RCC 7860 (cell line): ENCODE results near the gene D2HGDH.
"Not testable (repeated sequence)": the region's sequence is repeated elsewhere in the genome, so short reads cannot be mapped to it uniquely, and the experiment has no call there.

Source experiments
- DNase-seq: peaks from one replicate; pipeline ENCODE4 v3.0.0-alpha.2; 2015; ENCODE audit warnings: low spot score
- FAIRE-seq: peaks from 2 replicates; lab custom pipeline; 2012; peaks lifted over from hg19 to GRCh38; lab: Jason Lieb, UNC

Gene D2HGDH

GRCh38 chr2:241748468-241749256, 14.2 kb downstream of the D2HGDH start:
- no peak for FAIRE-seq
- no peak for DNase-seq

DNA sequence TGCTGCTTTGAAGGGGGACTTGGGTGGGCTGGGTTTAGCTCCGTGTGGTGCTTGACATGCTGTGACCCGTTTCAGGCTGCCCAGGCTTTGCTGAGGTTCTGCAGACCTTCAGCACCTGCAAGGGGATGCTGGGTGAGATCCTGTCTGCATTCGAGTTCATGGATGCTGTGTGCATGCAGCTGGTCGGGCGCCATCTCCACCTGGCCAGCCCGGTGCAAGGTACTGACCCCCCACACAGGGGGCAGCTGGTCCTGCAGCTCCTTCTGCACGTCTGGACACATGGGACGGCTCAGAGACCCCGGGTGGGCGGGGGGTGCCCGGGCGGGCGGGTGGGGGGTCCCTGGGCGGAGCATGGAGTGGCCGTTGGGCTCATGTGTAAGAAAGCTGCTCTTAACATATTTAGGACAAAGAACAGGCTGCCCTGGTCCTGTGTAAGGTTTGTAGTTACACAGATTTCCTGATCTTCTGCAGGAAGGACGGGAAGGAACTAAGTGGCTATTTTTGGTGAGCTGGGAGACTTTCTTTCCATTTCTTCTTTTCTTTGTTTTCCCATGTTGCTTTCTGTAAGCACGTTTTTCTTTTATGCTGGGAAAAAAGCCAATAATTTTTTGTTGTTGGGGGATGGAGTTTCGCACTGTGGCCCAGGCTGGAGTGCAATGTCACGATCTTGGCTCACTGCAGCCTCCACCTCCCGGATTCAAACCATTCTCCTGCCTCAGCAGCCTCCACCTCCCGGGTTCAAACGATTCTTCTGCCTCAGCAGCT, 15.8 kb downstream of the D2HGDH start:
- FAIRE-seq (no peak), DNase-seq (no peak)

- no peak for DNase-seq
- FAIRE-seq = no peak
Measured at GRCh38 chr2:241751152-241751551, 16.7 kb downstream of the D2HGDH start.

DNA sequence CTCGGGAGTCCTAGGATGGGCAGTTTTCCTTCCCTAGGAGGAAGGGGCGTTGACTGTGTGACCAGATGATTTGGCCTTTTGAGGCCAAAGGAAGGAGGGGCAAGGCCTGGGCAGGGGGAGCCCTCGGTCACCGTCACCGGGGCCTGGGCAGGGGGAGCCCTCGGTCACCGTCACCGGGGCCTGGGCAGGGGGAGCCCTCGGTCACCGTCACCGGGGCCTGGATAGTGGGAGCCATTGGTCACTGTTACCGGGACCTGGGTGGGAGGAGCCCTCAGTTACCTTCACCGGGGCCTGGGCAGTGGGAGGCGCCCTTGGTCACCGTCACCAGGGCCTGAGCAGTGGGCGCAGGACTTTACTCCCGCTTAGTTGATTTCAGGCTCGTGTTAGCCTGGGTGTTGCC, 17.3 kb downstream of the D2HGDH start:
- DNase-seq (no peak), FAIRE-seq (no peak)

DNA sequence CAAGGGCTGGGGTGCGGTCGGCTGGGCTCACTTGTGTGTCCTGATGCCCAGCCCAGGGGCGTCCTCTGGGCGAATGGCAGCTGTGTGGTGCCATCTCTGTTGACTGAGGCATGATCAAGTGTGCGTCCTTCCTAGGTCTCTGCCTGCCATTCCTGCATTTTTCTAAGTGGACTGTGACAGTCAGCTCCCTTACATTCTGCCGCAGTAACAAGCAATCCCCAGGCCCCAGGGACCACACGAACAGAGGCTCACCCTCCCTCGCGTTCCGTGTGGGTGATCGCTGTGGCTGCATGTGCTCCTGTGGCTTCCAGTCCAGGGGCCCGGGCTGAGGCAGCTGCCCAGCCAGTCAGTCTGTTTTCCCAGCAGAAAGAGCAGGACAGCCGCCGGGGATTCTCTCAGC, 17.8 kb downstream of the D2HGDH start:
- DNase-seq (no peak), FAIRE-seq (no peak)

GRCh38 chr2:241752689-241753276, 18.4 kb downstream of the D2HGDH start:
- FAIRE-seq (no peak), DNase-seq (no peak)

- DNase-seq (no peak), FAIRE-seq (no peak)
Measured at GRCh38 chr2:241753493-241753892, 19.1 kb downstream of the D2HGDH start.

DNA sequence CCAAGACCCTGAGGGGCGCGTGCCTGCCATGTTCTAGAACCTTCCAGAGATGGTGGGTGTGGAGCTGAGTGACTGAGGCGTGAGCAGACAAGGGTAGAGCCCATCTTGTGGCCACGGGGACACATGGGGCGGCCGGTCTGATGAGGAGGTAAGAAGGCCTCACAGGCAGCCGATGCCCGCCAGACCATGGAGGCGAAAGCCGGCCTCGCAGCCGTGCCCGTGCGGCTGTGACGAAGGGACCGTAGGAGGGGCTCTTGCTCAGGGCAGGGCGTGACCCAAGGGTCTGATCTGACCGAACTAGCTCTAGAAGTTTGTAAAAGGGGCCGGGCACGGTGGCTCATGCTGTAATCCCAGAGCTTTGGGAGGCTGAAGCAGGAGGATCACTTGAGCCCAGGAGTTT, 19.6 kb downstream of the D2HGDH start:
- DNase-seq = no peak
- no peak for FAIRE-seq

GRCh38 chr2:241755166-241755565, 20.7 kb downstream of the D2HGDH start:
- FAIRE-seq = no peak
- no peak for DNase-seq

DNA sequence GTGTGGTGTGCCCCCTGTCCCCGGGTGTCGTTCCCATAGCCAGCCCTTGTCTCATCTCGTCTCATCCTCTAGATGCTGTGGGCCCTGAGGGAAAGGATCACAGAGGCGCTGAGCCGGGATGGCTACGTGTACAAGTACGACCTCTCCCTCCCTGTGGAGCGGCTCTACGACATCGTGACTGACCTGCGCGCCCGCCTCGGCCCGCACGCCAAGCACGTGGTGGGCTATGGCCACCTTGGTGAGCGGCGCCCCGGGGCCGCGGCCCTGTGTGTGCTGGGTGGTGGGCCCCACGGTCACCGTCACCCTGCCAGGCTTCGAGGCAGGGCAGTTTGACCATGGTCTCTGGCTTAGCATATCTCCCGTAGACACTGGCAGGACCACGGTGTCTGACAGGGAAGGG, 21.3 kb downstream of the D2HGDH start:
- DNase-seq (no peak), FAIRE-seq (no peak)

DNA sequence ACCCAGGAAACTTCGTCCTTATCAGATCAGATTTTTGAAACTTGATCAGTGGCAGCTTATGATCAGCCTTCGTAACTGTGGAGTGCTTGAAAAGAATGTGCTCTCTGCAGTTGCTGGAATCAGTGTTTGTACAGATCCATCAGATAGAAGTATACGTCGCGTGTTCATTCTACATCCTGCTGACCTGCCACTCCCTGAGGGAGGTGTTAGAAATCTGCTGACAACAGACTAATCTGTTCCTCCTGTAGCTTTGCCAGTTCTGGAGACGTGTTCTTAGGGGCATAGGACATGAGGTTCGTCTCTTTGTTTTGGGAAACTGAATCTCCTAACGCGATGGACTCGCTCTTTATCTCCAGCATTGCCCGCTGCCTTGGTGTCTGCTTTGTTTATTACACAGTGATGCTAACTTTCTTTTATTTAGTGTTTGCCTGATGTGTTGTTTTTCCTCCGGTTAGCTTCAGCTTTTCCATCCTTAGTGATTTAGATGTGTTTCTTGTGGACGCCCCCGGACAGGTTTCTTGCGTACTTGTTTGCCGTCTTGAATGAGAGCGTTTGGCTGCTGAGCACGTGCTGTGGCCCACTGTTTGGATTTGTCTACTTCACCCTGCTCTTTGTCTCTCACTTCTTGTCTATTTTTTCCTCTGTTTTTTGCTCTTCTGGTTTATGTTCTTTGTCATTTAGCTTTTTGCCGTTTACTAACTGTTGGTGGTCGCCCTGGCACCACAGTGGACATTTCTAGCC, 24.8 kb downstream of the D2HGDH start:
- no peak for FAIRE-seq

DNA sequence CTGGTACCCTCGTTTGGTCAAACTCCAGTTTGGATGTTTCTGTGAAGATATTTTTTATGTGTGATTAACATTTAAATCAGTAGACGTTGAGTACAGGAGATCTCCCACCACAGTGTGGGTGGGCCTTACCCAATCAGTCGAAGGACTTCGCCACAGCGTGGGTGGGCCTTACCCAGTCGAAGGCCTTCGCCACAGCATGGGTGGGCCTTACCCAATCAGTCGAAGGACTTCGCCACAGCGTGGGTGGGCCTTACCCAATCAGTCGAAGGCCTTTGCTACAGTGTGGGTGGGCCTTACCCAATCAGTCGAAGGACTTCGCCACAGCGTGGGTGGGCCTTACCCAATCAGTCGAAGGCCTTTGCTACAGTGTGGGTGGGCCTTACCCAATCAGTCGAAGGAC, 25.5 kb downstream of the D2HGDH start:
- not testable (repeated sequence) for DNase-seq, FAIRE-seq

More for the DNA sequence above, 24.8 kb downstream of the D2HGDH start:
- no peak for DNase-seq

GRCh38 chr2:241760301-241760771, 25.9 kb downstream of the D2HGDH start:
- FAIRE-seq = no peak
- no peak for DNase-seq

DNA sequence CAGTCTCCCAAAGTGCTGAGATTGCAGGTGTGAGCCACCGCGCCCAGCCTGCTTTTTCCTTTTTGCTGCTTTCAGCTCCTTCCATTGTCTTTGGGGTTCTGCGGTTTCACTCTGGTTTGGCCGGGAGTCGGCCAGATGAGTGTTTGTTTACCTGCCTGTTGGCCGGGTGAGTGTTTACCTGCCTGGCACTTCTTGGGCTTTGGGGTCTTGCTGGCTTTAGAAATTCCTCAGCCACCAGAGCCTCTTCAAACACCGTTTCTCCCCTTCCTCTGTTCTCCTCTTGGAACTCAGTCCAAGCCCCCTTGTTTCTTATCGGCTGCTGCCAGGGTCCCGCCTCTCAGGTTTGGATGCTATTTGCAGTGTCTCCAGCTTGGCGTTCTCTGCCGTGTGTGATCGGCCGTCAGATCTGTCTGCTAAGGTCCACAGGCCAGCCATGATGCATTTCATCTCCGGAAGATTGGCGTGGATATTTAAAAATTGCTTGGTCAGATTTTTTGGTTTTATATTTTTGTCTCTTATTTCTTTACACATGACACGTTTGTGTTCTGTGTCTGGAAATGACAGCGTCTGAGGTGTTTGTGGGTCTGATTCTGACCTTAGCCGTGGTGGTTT, 28.0 kb downstream of the D2HGDH start:
- no peak for DNase-seq
- FAIRE-seq = no peak

- no peak for DNase-seq
- FAIRE-seq = no peak
Measured at GRCh38 chr2:241762933-241763369, 28.5 kb downstream of the D2HGDH start.

GRCh38 chr2:241763551-241764274, 29.3 kb downstream of the D2HGDH start:
- DNase-seq (no peak), FAIRE-seq (no peak)

GRCh38 chr2:241764275-241765241, 30.1 kb downstream of the D2HGDH start:
- no peak for DNase-seq
- no peak for FAIRE-seq

GRCh38 chr2:241767464-241768250, 33.2 kb downstream of the D2HGDH start:
- no peak for DNase-seq
- FAIRE-seq = no peak
